Measurements from ENCODE around the gene ZFAND3. TPM values are rescaled to one million over a fixed set of nuclear protein-coding genes. Genes with fewer than 3 reads are reported as not detected.

Gene ZFAND3
- total and polyA plus RNA-seq, 2 of the 4 experiments (the other 2 are of a cell fraction): 10.9 to 26.7 TPM

GRCh38 chr6:38174806-38175495 lies 355.4 kb downstream of the ZFAND3 start:
- H2AFZ ChIP-seq (replicated peaks; ENCODE audit: low read length, poor library complexity): no peak overlapping the region
- WGBS, 2 experiments (ENCODE audit: extremely low coverage in 2 of 2, insufficient read length in 1 of 2): 95% methylated on average over 3 of the region's 22 CpGs; no CpG with 5 or more reads in 1 of the 2 experiments
- no peak overlapping the region for H3K4me3 ChIP-seq (ENCODE audit: insufficient read depth, low read depth, low read length)
- H2BK5ac ChIP-seq (ENCODE audit: low read depth, low read length, poor library complexity, severe bottlenecking): no peak overlapping the region
- H3K9me1 ChIP-seq (ENCODE audit: insufficient read depth, low read length): peaks cover 3% of the 10 kb centered on the region; the same call in 1 of the 2 replicates
- H3K9ac ChIP-seq (ENCODE audit: low read depth, low read length): no peak overlapping the region
- ATAC-seq (ENCODE audit: low read depth): no peak
- H4K8ac ChIP-seq (ENCODE audit: low read depth in 2 of 2, low read length in 2 of 2): no peak overlapping the region
- no peak overlapping the region for H2BK15ac ChIP-seq (ENCODE audit: low read depth, low read length)
- H4K91ac ChIP-seq (ENCODE audit: insufficient read depth, low read depth, low read length): no peak overlapping the region
- H4K5ac ChIP-seq (ENCODE audit: low read depth, low read length): no peak overlapping the region
- TF ChIP-seq MXI1 (IDR thresholded peaks at IDR 0.05; ENCODE audit: borderline replicate concordance, low read depth, low read length) (no peak), USF2 (IDR thresholded peaks at IDR 0.05; ENCODE audit: low read depth, low read length) (no peak), POLR2A (IDR thresholded peaks at IDR 0.05; ENCODE audit: low read depth, low read length) (no peak), BHLHE40 (IDR thresholded peaks at IDR 0.05; ENCODE audit: low read depth, low read length) (no peak), SMC3 (IDR thresholded peaks at IDR 0.05; ENCODE audit: low read depth, low read length) (no peak), MAZ (IDR thresholded peaks at IDR 0.05; ENCODE audit: borderline replicate concordance, low read depth, low read length) (no peak), NFE2L2 (IDR thresholded peaks at IDR 0.05; ENCODE audit: low read depth, low read length) (no peak), RCOR1 (IDR thresholded peaks at IDR 0.05; ENCODE audit: insufficient replicate concordance, low read length) (no peak), FOS (IDR thresholded peaks at IDR 0.05; ENCODE audit: low read depth, low read length) (no peak), CTCF (conservative IDR thresholded peaks at IDR 0.05; ENCODE audit: low read depth, low read length) (no peak)
- ChIA-PET POLR2A (ENCODE audit: unreplicated experiment) (no interaction called here), CTCF (no interaction called here)
- peaks cover 2% of the 10 kb centered on the region; the same call in 1 of the 2 replicates for H3K36me3 ChIP-seq (ENCODE audit: control insufficient read depth, insufficient read depth, low read length)
- no TSS peak for BruUV-seq (replicated peaks)
- no peak overlapping the region for H2BK20ac ChIP-seq (ENCODE audit: low read depth, low read length)
- H3K79me1 ChIP-seq (ENCODE audit: low read depth in 1 of 2, low read length in 2 of 2): no peaks in the 10 kb centered on the region; a peak in 1 of 4 replicates
- no peaks in the 10 kb centered on the region for H3K9me3 ChIP-seq (ENCODE audit: control insufficient read depth, insufficient read depth, low read length)
- H3K27ac ChIP-seq (ENCODE audit: insufficient read depth, low read length): no peak overlapping the region
- in situ Hi-C loops (cut with MboI; ENCODE audit: low sequenced_read_pairs) (no loop called here), intact Hi-C loops (cut with micrococcal nuclease) (no loop called here), dilution Hi-C loops (cut with HindIII; ENCODE audit: low sequenced_read_pairs, unreplicated experiment) (no loop called here)
- no peak overlapping the region for H2AK5ac ChIP-seq (ENCODE audit: low read depth, low read length)
- H3K14ac ChIP-seq (replicated peaks; ENCODE audit: low read depth, low read length): no peak overlapping the region
- H3K4ac ChIP-seq (ENCODE audit: low read depth, low read length): no peak overlapping the region
- no peak overlapping the region for H2AK9ac ChIP-seq (replicated peaks; ENCODE audit: low read depth, low read length, poor library complexity)
- H3K23ac ChIP-seq (ENCODE audit: low read depth, low read length): no peak overlapping the region
- H2BK120ac ChIP-seq (ENCODE audit: low read depth, low read length): no peak overlapping the region
- no peak overlapping the region for H3K4me2 ChIP-seq (ENCODE audit: low read depth, low read length)
- H3K4me1 ChIP-seq (ENCODE audit: control insufficient read depth, insufficient read depth, low read length): no peaks in the 10 kb centered on the region
- H3K56ac ChIP-seq (ENCODE audit: extremely low read depth, insufficient read depth, low read length): no peak overlapping the region
- no peaks in the 10 kb centered on the region; the same call in 1 of the 2 replicates for H4K20me1 ChIP-seq (ENCODE audit: insufficient read depth, low read length)
- no peak for DNase-seq
- H3K18ac ChIP-seq (ENCODE audit: low read depth, low read length): no peak overlapping the region
- no peaks in the 10 kb centered on the region for H3K27me3 ChIP-seq (ENCODE audit: control insufficient read depth, insufficient read depth, low read length)

Measured in IMR-90 (cell line).